Cardiac ventricle fibroblast (primary cell): ENCODE results near the gene IL15. TPM values are rescaled to one million over a fixed set of nuclear protein-coding genes. Genes with fewer than 3 reads are reported as not detected.

Experiments used
- total RNA-seq: library from RNA; depleted of rRNA; stranded (reverse); fragments of >200 nt; gene quantifications from 2 replicates; pipeline ENCODE4 v1.2.3, GENCODE V29; 2015

IL15 gene, protein sequence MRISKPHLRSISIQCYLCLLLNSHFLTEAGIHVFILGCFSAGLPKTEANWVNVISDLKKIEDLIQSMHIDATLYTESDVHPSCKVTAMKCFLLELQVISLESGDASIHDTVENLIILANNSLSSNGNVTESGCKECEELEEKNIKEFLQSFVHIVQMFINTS
- total RNA-seq: 1.8 and 3.7 TPM in 2 replicates

GRCh38 chr4:141636082-141636770 is at the start of gene IL15:
IL15 (plus strand) TSS chr4:141636583; CDS start chr4:141719465, 82,882 bp downstream.

